Measurements from ENCODE around the gene DET1.

The DET1 gene

GRCh38 chr15:88484682-88485331, 61.7 kb downstream of the DET1 start:
- no peak for TF ChIP-seq GATA3 (IDR thresholded peaks at IDR 0.05; ENCODE audit: low read depth, low read length)
- TF ChIP-seq GATA2 (IDR thresholded peaks at IDR 0.05; ENCODE audit: low read depth, low read length): no peak

DNA sequence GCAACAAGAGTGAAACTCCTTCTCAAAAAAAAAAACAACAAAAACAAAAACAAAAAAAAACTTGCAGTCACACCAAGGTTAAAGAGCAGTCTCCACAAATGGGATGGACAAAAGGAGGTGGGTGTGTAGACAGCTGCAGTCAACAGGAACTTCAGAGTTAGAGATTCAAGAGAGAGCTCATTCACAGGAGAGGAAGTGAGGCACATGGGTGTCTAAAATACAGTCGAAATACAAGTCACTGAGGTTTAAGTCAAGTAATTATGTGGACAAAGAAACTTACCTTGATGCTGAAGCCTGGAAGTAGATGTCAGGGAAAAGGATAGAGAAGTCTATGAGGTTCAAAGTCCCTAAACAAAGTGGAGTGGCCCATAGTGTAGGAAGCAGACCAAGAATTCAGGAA, 64.2 kb downstream of the DET1 start:
- TF ChIP-seq GATA2 (IDR thresholded peaks at IDR 0.05; ENCODE audit: low read depth, low read length) (no peak), GATA3 (IDR thresholded peaks at IDR 0.05; ENCODE audit: low read depth, low read length) (no peak)

DNA sequence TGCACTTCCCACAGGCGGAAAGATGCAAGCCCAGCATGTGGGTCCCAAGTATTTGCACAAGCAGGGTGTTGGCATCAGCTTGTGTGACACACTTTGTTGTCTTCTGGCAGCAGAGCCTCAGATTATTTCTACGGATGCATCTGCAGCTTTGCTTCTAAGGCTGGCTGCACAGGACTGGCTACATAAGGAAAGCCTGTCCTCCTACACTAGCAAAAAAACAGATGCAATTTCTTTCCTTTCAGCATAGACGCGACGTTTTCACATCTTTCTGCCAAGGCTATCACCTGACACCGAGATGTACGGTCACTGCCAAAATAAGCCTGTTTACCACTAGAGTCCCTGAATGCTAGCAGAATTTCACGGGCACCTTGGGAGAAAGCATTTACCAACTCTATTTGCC, 65.5 kb downstream of the DET1 start:
- TF ChIP-seq GATA3 (IDR thresholded peaks at IDR 0.05; ENCODE audit: low read depth, low read length) (no peak), GATA2 (IDR thresholded peaks at IDR 0.05; ENCODE audit: low read depth, low read length) (no peak)

DNA sequence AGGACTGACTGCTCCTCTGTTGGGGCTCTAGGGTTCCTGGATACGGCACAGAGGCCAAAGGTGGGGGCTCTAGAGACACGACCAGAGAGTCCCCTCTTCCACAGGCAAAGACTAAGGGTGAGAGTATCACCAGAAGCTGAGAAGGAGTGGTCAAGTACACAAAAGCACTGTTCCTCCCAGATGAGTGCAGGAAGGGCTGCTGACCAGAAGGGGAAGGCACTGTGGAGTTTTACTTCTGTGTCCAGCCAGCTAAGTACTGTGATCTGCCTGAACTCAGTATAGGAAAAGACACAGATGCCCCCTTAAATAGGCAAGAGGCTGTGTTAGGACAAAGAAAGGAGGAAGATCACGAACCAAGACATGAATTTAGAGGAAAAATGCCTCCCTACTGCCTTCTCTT, 67.3 kb downstream of the DET1 start:
- TF ChIP-seq GATA2 (IDR thresholded peaks at IDR 0.05; ENCODE audit: low read depth, low read length): no peak
- TF ChIP-seq GATA3 (IDR thresholded peaks at IDR 0.05; ENCODE audit: low read depth, low read length): no peak

DNA sequence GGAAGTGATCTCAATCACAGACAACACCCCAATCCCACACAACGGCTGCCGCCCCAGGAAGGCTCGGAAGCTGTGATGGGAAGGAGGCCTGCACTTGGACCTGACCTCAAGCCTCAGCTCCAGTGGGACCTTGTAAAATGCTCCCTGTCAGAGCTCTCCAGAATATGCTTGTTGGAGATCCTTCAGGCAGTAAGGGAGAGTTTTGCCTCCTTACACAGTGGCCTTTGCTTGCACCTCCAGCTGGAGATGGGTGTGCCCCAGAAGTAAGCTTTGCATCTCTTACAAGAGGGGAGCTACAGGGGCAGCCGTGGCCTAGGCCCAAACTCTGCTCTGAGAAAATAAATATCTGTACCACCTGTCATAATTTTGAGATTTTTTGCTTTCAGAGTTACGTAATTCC, 68.6 kb downstream of the DET1 start:
- TF ChIP-seq GATA2 (IDR thresholded peaks at IDR 0.05; ENCODE audit: low read depth, low read length) (no peak), GATA3 (IDR thresholded peaks at IDR 0.05; ENCODE audit: low read depth, low read length) (no peak)

GRCh38 chr15:88477126-88477525, 69.4 kb downstream of the DET1 start:
- TF ChIP-seq GATA3 (IDR thresholded peaks at IDR 0.05; ENCODE audit: low read depth, low read length): no peak
- TF ChIP-seq GATA2 (IDR thresholded peaks at IDR 0.05; ENCODE audit: low read depth, low read length): no peak

DNA sequence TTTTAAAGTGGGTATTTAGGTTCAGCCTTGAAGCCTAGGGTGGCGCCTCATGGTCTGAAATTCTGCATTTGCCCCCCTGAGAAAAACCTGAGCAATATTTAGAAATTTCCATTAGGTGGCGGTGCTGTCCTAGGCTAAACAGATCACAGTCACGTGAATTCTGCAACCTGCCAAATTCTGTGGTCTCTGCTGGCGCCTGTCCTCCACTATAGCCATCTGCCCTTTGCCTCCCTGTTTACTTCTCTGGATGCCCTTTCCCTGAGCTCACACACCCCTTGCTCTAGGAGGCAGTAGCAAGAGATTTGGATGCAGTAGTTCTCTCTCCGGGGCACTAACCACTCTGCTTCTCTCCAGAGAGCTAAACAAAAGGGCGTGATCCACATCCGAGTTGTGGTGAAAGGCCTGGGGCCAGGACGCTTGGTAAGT, 69.8 kb downstream of the DET1 start:
- no peak for TF ChIP-seq GATA2 (IDR thresholded peaks at IDR 0.05; ENCODE audit: low read depth, low read length)
- no peak for TF ChIP-seq GATA3 (IDR thresholded peaks at IDR 0.05; ENCODE audit: low read depth, low read length)

DNA sequence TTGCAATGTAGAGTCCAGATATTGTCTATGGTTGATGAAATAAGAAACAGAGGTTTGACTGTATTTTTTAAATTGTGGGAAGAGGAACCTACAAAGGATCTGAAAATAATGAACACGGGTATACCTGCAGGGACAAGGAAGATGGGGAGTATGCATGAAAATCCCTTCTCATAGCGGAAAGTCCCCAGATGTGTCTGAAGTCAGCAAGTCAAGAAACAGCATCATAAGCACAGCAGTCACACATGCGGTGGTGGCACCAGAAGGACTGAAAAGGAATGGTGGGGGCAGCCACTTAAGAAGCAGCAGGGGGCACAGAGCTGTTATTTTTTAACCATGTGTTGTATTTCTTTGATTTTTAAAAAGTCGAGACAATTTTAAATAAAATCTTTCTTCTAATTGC, 74.3 kb downstream of the DET1 start:
- no peak for TF ChIP-seq GATA3 (IDR thresholded peaks at IDR 0.05; ENCODE audit: low read depth, low read length)
- no peak for TF ChIP-seq GATA2 (IDR thresholded peaks at IDR 0.05; ENCODE audit: low read depth, low read length)

- TF ChIP-seq GATA3 (IDR thresholded peaks at IDR 0.05; ENCODE audit: low read depth, low read length) (no peak), GATA2 (IDR thresholded peaks at IDR 0.05; ENCODE audit: low read depth, low read length) (no peak)
Measured at GRCh38 chr15:88470625-88471372, 75.7 kb downstream of the DET1 start.

DNA sequence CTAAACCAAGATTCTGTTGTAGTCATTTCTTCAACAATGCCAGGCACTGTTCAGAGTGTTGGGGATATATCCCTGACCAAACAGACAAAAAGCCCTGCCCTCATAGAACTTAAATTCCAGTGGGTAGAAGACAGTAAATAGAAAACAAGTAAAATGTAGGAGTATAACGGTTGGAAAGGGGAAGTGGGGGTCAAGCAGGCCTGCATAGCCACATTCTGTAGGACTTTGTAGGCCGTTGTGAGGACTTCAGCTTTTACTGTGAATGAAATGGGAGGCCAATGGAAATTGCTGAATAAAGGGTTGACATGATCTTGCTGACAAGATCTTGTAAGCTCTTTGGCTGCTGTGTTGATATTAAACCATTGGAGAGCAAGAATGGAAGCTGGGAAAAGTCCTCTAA, 77.2 kb downstream of the DET1 start:
- TF ChIP-seq GATA3 (IDR thresholded peaks at IDR 0.05; ENCODE audit: low read depth, low read length) (no peak), GATA2 (IDR thresholded peaks at IDR 0.05; ENCODE audit: low read depth, low read length) (no peak)

DNA sequence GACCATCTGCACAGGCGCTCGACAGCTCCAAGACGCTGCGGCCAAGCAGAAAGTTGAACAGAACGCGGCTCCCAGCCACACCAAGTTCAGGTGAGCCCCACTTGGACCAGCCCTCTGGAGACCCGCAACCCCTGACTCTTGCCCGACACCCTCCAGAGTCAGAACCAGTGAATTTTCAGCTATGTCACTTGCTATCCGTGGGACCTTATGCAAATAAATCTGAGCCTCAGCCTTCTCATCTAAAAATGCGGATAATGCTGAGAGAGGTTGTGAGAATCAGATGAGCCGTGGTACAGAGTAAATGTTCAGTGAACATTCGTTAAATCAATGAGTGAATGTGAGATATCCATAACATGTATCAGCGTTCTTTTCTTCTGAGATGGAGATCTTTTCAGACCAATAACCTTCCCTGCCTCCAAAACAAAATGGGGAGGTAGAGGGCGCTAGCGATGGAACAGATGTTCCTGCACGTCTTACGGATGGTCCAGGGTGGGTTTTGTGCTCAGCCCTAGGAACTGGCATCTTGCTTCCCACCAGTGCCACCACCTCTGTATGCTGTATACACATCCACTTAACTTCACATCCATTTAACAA, 78.4 kb downstream of the DET1 start:
- TF ChIP-seq GATA3 (IDR thresholded peaks at IDR 0.05; ENCODE audit: low read depth, low read length) (no peak), GATA2 (IDR thresholded peaks at IDR 0.05; ENCODE audit: low read depth, low read length) (no peak)

GRCh38 chr15:88467073-88467934, 79.2 kb downstream of the DET1 start, which contains the start of the genes MRPL46 and MRPS11:
Gene MRPL46, minus strand, starts transcription at chr15:88467388. Its CDS starts 11 bp downstream, at chr15:88467377.
Gene MRPS11, plus strand, starts transcription at chr15:88467708. Its CDS starts 10 bp downstream, at chr15:88467718.
- TF ChIP-seq GATA3 (IDR thresholded peaks at IDR 0.05; ENCODE audit: low read depth, low read length) (no peak), GATA2 (IDR thresholded peaks at IDR 0.05; ENCODE audit: low read depth, low read length) (no peak; the same call in 1 of the 2 replicates)

DNA sequence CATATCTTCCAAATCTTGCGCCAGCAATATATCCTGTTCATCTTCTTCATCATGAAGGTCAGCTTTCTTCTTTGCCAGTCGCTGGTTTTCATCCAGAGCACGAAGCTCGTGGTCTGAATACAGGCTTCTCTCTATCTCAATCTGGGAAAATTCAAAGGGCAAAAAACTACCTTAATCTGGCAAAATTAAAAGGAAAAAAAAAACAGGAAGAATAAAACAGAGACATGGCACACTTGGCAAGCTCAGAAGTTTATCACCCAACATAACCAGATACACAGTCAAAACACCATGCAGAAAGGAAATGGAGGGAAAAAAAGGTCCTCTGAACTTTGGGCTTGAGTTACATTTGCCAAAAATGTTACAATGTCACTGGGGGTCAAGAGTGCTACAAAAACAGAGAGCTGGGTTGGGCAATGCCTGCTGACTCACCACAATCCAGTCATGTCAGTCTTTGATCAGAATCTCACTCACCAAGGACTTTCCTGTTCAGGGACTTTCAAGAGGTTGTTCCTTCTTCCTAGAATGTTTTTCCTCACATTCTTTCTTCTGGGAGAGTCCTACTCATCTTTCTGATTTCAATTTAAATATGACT, 80.8 kb downstream of the DET1 start:
- TF ChIP-seq GATA2 (IDR thresholded peaks at IDR 0.05; ENCODE audit: low read depth, low read length) (no peak), GATA3 (IDR thresholded peaks at IDR 0.05; ENCODE audit: low read depth, low read length) (no peak)
